Measurements from ENCODE around the gene LASP1NB.

Gene LASP1NB

DNA sequence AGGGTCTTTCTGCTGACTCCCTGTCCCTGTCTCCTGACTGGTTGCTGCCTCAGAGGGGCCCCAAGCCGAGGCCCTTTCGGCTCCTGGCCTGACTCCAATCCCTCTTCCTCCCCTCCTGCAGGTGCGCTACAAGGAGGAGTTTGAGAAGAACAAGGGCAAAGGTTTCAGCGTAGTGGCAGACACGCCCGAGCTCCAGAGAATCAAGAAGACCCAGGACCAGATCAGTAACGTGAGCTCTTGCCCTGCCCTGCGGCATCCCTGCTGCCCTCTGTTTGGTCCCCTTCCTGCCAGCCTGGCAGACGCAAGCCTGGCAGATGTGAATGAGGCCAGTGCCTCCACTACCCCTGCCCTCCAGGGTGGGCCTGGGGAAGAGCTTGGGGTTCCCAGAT, 27.1 kb upstream of the LASP1NB start:
- no peaks in the 10 kb centered on the region for H3K9me2 ChIP-seq (ENCODE audit: insufficient read depth)
- TF ChIP-seq CTCF (conservative IDR thresholded peaks at IDR 0.05) (no peak), EZH2 (IDR thresholded peaks at IDR 0.05; ENCODE audit: low read depth) (no peak)
- H3K79me2 ChIP-seq (ENCODE audit: low read depth) = peaks cover 79% of the 10 kb centered on the region
- H3F3A ChIP-seq (ENCODE audit: insufficient read depth, low read depth) = peaks cover 85% of the 10 kb centered on the region
- H4K20me1 ChIP-seq (ENCODE audit: insufficient read depth) = peaks cover 25% of the 10 kb centered on the region
- DNase-seq = peak; percentile 52 to 68
- H3K36me3 ChIP-seq (ENCODE audit: low read depth) = peaks cover 12% of the 10 kb centered on the region; the same call in 1 of the 2 replicates
- peaks cover 88% of the 10 kb centered on the region for H3K4me1 ChIP-seq (replicated peaks; ENCODE audit: insufficient read depth)
- no peak overlapping the region for H2AFZ ChIP-seq
- peak overlapping the region; percentile 80 for H3K4me2 ChIP-seq
- intact Hi-C loops (cut with micrococcal nuclease; ENCODE audit: unreplicated experiment) = no loop called here
- H3K9me3 ChIP-seq (ENCODE audit: insufficient read depth, low read depth) = no peaks in the 10 kb centered on the region
- peak overlapping the region; percentile 32; the same call in 1 of the 2 replicates for H3K4me3 ChIP-seq
- ChIA-PET POLR2A (ENCODE audit: unreplicated experiment) (interaction anchor here (0.5 to 1.3 kb wide), 5 partner anchors 27 to 1062 kb away, joined by 3 to 8 read pairs (median 4); no protein-coding TSS in a partner anchor), CTCF (no interaction called here)
- BruUV-seq (replicated peaks) = no TSS peak
- no peaks in the 10 kb centered on the region for H3K27me3 ChIP-seq (ENCODE audit: insufficient read depth, low read depth)
- H3K27ac ChIP-seq = peak overlapping the region; percentile 90

DNA sequence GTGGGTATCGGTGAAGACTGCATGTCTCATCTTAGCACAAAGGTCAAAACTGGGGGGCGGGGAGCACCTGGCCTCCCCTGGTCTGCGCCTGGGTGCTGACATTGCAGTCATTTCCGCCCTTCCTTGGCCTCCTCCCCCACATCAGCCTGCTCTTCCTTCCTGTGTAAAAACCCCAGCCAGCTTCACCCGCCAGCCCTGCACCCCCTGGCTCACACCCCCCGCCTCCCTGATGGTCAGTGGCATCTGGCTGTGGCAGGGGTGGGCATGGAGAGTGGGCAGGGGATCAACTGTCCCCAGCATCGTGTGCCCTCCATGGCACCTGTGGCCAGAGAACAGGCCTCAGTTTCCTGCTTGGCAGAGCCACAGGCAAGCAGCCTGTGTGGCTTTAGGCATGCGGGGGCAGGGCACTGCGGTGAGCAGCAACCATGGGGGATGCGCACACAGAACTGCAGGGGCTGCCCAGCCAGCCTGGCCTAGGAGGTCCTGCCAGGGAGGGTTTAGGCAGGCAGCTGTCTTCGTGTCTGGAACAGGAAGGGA, 26.5 kb upstream of the LASP1NB start:
- peaks cover 79% of the 10 kb centered on the region for H3K79me2 ChIP-seq (ENCODE audit: low read depth)
- H3K27me3 ChIP-seq (ENCODE audit: insufficient read depth, low read depth) = no peaks in the 10 kb centered on the region
- H3K9me2 ChIP-seq (ENCODE audit: insufficient read depth) = no peaks in the 10 kb centered on the region
- POLR2A ChIA-PET (ENCODE audit: unreplicated experiment) = interaction anchor here (0.6 to 1.3 kb wide), 2 partner anchors 28 to 51 kb away, joined by 3 to 4 read pairs; no protein-coding TSS in a partner anchor
- DNase-seq = no peak
- H3K4me1 ChIP-seq (replicated peaks; ENCODE audit: insufficient read depth) = peaks cover 88% of the 10 kb centered on the region
- peak overlapping the region; percentile 80 for H3K4me2 ChIP-seq
- TF ChIP-seq EZH2 (IDR thresholded peaks at IDR 0.05; ENCODE audit: low read depth) (no peak), CTCF (conservative IDR thresholded peaks at IDR 0.05) (no peak)
- CTCF ChIA-PET = interaction anchor here (0.8 kb wide), 1 partner anchor 23 kb away, joined by 9 read pairs; no protein-coding TSS in a partner anchor
- H2AFZ ChIP-seq = no peak overlapping the region
- peak overlapping the region; percentile 90 for H3K27ac ChIP-seq
- peaks cover 15% of the 10 kb centered on the region; the same call in 1 of the 2 replicates for H3K36me3 ChIP-seq (ENCODE audit: low read depth)
- peaks cover 90% of the 10 kb centered on the region for H3F3A ChIP-seq (ENCODE audit: insufficient read depth, low read depth)
- peak overlapping the region; percentile 32; the same call in 1 of the 2 replicates for H3K4me3 ChIP-seq
- no peaks in the 10 kb centered on the region for H3K9me3 ChIP-seq (ENCODE audit: insufficient read depth, low read depth)
- no TSS peak for BruUV-seq (replicated peaks)
- intact Hi-C loops (cut with micrococcal nuclease; ENCODE audit: unreplicated experiment) = no loop called here
- H4K20me1 ChIP-seq (ENCODE audit: insufficient read depth) = peaks cover 23% of the 10 kb centered on the region

DNA sequence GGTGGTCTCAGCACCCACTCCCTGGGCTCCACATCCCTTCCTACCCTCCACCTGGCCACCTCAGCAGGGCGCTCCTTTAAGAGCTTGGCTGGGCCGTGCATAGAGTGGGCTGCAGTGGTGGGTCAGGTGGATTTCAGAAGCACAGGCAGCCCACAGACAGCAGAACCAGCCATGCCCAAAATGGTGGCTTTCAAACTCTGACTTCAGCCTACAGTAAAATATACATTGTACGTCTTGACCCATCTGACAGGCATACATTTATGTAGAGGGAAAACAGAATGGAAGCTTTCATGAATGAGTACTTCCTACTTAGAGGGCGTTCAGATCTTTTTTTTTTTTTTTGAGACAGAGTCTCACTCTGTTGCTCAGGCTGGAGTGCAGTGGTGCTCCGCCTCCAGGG, 26.0 kb upstream of the LASP1NB start:
- peaks cover 85% of the 10 kb centered on the region for H3K4me1 ChIP-seq (replicated peaks; ENCODE audit: insufficient read depth)
- DNase-seq = no peak
- H3K27ac ChIP-seq = peak overlapping the region; percentile 90
- H3K79me2 ChIP-seq (ENCODE audit: low read depth) = peaks cover 79% of the 10 kb centered on the region
- peaks cover 90% of the 10 kb centered on the region for H3F3A ChIP-seq (ENCODE audit: insufficient read depth, low read depth)
- H3K4me3 ChIP-seq = no peak overlapping the region
- H2AFZ ChIP-seq = no peak overlapping the region
- peaks cover 23% of the 10 kb centered on the region for H4K20me1 ChIP-seq (ENCODE audit: insufficient read depth)
- ChIA-PET CTCF (interaction anchor here (0.6 to 0.8 kb wide), 2 partner anchors 24 to 253 kb away, joined by 7 to 9 read pairs; no protein-coding TSS in a partner anchor), POLR2A (ENCODE audit: unreplicated experiment) (no interaction called here)
- no peaks in the 10 kb centered on the region for H3K9me3 ChIP-seq (ENCODE audit: insufficient read depth, low read depth)
- no peaks in the 10 kb centered on the region for H3K9me2 ChIP-seq (ENCODE audit: insufficient read depth)
- BruUV-seq (replicated peaks) = no TSS peak
- peaks cover 20% of the 10 kb centered on the region; the same call in 1 of the 2 replicates for H3K36me3 ChIP-seq (ENCODE audit: low read depth)
- H3K4me2 ChIP-seq = peak overlapping the region; percentile 80
- H3K27me3 ChIP-seq (ENCODE audit: insufficient read depth, low read depth) = no peaks in the 10 kb centered on the region
- intact Hi-C loops (cut with micrococcal nuclease; ENCODE audit: unreplicated experiment) = no loop called here
- TF ChIP-seq CTCF (conservative IDR thresholded peaks at IDR 0.05) = no peak
- no peak for TF ChIP-seq EZH2 (IDR thresholded peaks at IDR 0.05; ENCODE audit: low read depth)

Measured in PC-9 (cell line).